ENCODE measurements around the gene DCXR.
A peak's percentile ranks its signal among the peaks of the same experiment; 100 is the strongest.

DCXR gene

DNA sequence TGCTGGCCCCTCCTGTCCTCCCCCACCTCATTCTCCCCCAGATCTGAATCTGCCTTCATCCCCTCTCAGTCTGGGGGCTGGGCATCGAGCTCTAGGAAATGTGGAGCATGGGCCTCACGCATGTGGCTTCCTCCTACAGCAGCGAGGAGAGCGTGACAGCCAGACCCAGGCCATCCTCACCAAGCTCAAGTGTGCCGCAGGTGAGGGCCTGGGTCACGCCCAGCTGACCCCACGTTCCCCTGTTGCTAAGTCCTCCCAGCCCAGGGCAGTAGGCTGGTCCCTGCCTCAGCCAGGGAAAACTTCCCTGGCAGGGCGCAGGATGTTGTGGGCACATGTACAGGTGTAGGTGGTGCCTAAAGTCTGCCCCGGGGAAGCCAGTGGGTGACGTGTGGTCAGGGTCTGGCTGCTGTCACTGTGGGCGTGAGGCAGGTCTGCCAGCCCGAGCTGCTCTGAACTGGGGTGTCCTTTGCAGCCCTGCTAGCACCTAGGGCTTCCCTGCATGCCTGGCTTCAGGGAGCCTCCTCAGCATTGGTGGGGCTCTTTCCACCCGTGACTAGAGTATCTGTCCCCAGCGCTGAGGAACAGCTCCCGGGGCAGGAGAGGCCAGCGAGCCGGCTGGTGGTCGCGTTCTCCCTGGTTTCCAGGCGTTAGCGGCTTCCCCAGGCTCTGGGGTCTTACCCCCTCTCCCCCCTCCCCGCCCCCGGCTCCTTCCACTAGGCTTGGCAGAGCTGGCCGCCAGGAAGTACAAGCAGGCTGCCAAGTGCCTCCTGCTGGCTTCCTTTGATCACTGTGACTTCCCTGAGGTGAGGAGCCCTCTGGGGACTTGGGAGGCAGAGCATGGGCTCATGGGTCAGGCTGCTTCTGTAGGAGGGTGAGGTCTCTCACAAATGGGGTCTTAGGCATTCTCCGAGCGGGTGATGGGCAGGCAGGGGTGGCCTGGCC, 17.8 kb upstream of the DCXR start:
- DNase-seq (ENCODE audit: low read depth in 3 of 3), result no peak

DNA sequence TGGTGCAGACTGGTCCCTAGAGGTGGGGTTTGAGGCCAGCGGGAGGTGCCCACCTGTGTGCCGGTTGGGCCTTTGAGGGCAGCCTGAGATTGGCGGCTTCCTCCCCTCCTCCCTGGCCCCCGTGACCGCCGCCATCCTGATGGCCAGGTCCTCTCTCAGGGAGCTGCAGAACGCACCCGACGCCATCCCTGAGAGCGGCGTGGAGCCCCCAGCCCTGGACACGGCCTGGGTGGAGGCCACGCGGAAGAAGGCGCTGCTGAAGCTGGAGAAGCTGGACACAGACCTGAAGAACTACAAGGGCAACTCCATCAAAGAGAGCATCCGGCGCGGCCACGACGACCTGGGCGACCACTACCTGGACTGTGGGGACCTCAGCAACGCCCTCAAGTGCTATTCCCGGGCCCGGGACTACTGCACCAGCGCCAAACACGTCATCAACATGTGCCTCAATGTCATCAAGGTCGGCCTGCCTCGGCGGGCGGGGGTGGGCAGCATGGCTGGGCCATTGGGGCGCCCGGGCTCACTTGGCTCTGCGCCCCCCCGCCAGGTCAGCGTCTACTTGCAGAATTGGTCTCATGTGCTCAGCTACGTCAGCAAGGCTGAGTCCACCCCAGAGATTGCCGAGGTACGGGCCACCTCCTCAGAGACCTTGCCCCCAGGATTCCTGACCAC, 17.0 kb upstream of the DCXR start:
- no peak for DNase-seq (ENCODE audit: low read depth in 3 of 3)

DNA sequence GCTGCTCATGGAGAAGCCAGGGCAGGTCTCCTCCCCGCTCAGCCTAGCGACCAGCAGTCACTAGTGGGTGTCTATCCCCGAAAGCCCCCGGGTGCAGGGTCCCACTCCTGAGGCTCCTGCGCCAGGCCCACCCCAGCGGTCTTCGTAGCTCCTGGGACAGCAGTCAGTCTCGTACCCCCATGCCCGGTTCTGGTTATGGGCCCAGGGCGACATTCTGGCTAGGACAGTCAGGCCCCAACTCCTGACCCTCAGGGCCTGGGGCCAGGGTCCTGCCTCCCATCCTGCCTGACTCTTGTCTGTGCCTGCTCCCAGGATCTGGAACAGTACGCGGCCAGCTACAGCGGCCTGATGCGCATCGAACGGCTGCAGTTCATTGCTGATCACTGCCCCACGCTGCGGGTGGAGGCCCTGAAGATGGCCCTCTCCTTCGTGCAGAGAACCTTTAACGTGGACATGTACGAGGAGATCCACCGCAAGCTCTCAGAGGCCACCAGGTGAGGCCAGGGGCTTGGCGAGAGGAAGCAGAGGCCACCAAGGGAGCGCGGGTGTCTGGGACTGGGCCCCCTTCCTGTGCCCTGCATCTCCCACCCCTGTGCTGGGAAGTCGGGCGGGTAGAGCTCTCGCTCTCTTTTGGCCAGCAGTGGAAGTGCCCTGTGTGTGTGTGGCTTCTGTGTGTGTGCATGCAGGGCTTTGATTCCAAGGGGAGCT, 16.2 kb upstream of the DCXR start:
- DNase-seq (ENCODE audit: low read depth in 3 of 3), result no peak

DNA sequence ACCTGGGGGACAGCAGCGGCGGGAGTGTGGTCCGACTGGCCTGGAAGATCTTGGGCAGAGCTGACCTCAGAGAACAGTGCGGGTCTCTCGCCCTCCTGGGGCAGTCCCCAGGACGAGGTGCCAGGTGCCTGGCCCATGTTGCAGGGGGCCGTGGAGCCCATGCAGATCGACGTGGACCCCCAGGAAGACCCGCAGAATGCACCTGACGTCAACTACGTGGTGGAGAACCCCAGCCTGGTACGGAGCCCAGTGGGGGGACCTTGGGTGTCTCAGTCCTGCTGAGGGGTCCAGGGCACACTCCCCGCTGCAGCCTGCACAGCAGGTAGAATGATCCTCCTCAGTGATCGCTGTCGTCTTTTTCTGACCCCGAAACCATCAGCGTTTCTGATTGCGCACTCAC, 15.6 kb upstream of the DCXR start:
- DNase-seq (ENCODE audit: low read depth in 3 of 3), result no peak

DNA sequence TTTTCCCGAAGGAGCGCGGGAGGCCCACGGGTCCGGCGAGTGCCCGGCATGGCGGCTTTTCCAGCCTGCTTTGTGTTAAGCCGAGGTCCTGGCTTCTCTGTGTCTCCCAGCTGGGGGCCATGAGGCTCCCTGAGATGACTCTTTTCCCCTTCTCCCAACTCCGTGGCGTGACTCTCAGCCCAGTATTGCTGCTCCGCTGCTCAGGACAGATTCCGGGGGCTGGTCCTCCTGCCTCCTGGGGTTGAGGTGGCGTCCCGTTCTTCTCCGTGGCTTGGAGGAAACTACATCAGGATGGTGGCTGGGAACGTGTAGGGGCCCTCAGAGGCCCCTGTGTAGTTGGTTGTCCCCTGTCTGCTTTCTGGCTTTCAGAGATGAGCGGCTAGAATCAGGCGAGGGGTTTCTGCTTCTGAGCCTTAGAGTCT, 15.2 kb upstream of the DCXR start:
- no peak for DNase-seq (ENCODE audit: low read depth in 3 of 3)

DNA sequence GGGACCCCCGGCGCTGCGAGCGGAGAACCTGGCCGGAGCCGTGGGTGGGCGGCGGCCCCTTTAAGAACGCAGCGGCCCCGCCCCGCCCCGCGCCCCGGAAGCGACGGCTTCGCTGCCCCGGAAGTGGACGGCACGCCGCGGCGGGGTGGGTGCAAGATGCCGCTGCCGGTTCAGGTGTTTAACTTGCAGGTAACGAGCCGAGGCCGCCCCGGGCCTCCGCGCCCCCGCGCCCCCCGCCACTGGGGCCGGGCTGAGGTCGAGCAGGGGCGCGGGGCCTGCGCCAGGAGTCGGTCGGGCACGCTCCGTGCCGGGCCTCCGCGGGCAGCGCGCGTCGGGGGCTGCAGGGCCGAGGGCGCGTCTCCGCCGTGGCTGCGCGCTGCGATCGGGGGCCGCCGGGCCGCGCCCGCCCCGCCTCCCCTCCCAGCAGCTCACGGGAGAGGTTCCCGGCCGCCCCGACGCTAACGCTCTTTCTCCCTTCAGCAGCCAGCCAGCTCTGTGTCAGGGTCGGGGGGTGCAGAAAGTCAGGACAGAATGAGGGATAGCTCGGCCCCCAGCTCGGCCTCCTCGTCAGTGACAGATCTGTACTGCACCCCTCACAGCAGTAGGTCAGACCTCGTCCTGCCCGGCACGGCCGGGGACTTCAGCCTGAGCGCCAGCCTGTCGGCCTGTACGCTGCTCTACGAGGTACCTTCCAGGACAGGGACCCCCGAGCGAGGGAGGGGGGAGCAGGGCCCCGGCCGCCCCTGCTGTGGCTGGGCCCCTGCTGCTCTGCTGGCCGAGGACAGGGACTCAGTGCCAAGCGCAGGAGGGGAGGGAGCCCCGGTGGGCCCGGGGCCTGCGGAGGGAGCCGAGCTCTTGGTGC, 14.5 kb upstream of the DCXR start, which contains the start of the genes GPS1 and RFNG:
GPS1 (plus strand) TSS at position 123 of the 862 bp plus-strand sequence; CDS start at position 157, 34 bp downstream.
RFNG (minus strand) TSS at position 36 of the 862 bp plus-strand sequence. CDS start 45 bp downstream, outside the sequence.
- peak; percentile 58 to 82 (median 66) for DNase-seq (ENCODE audit: low read depth in 3 of 3)

DNA sequence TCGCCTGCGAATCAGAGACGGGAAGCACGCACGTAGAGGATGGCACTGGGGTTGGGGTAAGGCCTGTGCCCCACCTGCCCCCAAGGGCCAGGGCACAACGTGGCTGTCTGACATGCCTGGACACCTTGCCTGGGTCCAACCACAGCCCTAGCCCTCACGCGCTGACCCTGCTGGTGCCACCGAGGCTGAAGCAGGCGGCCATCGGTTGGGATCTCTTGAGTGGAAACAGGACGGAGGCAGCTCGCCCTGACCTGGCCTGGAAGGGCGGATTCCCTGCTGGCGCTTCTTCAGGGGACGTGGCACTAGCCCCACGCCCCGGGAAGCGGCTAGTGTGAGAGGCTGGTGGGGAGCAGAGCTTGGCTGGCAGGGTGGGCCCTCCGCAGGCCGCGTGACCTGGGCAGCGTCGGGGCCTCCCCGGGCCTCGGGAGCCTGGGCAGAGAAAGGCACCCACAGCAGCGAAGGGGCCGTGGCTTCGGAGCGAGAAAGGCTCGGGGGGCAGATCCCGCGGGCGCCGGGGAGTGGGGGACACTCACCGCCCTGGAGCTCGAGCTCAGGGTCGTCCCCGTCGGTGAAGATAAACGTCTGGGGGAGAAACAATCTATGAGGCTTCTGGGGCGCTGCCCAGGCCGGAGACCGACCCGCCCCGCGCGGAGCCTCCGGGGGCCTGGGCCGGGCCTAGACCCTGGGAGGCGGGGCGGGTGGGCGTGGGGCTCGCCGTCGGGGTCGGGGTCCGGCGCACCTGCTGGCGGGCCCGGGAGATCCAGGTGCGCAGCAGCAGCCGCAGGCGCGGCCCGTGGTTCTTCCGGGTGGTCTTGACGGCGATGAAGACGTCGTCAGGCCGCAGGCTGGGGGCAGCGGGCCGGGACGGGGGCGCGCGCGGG, 13.5 kb upstream of the DCXR start:
- DNase-seq (ENCODE audit: low read depth in 3 of 3), result no peak

DNA sequence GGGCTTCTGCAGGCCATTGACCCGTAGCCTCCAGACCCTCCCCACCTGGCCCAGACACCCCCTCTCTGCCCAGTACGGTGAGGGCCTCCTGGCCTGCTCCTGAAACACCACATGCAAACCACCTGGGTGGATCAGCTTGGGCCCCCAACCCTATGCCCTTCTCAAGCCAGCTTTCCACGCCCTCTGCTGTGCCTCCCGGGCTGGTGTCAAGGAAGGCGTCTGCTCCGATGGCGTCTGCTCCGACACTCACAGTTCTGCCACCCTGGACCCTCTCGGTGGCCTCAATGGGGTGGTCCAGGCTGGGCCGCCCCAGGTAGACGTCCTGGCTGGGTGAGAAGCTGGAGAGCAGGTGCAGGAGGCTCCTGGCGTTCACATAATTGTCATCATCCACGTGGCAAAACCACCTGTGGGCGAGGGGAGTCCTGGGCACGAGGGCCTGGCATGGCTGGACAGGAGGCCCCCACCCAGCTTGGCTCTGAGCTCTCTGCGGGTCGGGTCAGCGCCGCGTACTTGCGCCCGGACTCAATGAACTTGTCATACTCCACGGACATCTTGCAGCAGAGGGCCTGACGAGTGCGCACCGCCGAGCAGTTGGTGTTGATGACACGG, 12.8 kb upstream of the DCXR start:
- DNase-seq (ENCODE audit: low read depth in 3 of 3), result no peak

DNA sequence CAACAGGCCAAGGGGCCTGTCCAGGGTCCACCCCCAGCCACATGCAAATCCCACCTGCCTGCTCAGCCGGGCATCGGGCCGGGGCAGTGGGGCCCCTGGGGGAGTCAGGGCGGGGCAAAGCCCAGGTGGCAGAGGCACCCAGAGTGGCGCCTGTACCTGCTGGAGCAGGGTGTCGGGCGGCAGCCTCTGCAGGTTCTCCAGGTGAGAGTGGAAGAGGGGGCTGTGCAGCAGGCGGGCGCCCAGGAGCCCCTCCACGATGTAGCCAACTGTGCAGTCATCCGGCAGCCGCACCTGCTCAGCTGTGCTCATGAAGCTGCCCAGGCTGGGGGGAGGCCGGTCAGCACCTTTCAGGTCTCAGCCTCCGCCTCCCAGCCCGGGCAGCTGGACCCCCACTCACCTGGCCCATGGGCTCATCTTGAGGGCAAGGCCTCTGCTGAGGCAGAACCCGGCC, 12.0 kb upstream of the DCXR start:
- no peak for DNase-seq (ENCODE audit: low read depth in 3 of 3)

DNA sequence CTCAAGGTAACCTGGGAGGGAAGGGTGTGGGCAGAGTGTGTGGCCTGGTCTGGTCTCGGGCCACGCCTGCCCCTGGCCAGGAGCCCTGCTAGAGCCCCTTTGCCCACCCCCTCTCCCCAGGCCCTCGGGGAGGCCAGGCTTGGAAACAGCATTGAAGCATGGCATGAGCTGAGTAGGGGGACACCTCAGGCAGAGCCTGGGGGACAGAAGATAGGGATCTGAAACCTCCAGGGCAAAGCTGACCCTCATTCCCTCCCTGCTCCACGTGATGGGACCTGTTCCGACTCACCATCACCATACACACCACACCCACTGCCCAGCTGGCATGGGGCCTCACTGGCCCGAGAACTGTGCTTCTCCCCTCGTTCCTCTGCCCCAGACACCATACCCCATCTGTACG, 11.6 kb upstream of the DCXR start:
- no peak for DNase-seq (ENCODE audit: low read depth in 3 of 3)

DNA sequence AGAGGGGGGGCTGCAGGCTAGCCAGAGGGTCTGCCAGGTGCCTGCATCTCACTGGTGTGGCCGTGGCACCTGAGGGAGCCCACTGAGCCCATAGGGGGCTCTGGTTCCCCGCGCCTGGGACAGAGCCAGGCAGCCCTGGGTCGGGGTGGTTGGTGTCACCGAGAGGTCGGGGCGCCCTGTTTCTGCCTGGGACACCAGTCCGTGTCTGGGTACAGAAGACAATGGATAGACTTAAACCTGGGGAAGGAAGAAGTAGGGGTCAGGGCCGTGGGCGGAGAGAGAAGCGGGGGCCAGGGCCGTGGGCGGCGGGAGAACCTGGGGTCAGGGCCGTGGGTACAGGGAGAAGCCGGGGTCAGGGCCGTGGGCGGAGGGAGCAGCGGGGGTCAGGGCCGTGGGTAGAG, 11.1 kb upstream of the DCXR start:
- no peak for DNase-seq (ENCODE audit: low read depth in 3 of 3)

DNA sequence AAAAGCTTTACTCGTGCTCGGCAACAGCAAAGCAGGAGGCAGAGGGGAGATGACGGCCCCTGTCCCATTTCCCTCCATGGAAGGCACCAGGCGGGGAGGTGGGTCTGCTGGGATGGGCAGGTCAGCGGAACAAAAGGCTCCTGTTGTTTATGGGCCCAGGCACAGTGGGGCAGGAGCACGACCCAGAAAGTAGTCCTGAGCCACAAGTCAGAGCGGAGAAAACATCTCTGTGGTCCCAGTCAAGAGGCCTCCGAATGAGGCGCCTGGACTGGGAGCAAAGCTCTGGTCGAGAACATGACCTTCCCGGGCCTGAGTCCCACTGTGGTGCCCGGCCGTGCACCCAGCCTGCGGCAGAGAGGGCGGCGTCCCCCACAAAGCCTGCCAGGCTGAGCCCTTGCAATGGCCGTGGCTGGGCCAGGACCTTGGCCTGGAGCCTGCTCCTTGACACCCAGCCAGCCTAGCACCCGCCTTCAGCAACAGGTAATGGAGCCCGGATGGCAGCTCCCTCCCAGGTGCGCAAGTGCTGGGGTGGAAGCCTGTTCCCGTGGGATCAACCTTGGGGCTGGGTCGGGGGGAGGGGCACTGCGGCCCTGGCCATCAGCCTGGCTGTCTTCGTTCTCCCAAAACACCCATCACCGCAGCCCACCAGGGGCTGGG, 10.5 kb upstream of the DCXR start:
- no peak for DNase-seq (ENCODE audit: low read depth in 3 of 3)

DNA sequence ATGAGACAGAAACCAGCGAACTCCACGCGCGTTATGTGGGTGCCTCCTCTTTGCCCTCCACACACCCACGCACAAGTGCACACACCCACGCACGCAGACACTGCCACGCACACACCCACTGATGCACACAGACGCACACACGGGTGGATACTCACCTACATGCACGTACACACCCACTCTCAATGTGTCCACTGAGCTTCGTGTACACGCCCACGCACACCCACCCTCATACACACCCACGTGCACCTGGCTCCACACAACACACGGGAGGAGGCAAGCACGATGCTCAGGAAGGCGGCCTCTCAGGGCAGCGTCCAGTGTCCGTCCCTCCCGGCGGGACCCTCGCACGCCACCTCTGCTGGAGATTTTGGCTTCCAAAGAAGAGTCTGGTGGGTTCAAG, 9.9 kb upstream of the DCXR start:
- DNase-seq (ENCODE audit: low read depth in 3 of 3), result no peak

DNA sequence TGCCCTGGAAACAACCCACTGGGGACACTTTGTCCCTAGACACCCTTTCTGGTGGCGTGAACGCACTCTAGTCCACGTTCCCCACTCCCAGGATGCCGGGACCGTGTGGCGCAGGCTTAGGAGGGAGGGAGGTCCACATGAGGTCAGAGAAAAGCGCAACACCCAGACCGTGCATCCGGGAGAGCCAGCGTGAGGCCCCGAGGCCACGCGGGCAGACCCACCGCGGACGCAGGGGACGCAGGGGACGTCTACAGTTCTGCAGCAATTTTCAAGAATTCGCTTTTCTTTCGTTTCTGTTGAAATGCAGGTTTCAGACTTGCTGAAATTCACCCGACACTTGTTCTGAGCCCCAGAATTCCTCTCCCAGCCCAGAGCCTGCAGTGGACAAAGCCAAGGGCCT, 9.4 kb upstream of the DCXR start:
- DNase-seq (ENCODE audit: low read depth in 3 of 3), result no peak

DNA sequence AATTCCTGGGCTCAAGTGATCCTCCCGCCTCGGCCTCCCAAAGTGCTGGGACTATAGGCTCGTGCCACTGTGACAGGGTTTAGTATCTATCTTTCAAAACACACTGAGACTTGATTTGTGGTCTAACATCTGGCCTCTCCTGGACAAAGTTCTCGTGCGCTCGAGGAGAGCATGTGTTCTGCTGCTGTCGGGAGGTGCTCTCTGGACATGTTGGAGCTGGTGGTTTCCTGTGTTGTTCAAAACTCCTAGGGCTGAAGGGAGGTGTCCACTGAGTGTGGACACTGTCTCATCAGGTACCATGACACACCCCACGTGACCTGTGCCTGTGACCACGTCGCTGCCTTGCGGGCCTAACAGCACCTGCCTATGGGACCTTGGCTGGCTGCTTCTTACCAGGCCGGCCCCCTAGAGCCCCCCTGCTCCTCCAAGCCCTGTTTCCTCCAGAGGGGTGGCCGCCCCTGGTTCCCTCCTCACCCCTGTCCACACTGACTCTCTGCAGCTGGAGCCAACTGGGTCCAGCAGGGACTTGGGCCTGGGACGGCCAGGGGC, 8.5 kb upstream of the DCXR start:
- no peak for DNase-seq (ENCODE audit: low read depth in 3 of 3)

DNA sequence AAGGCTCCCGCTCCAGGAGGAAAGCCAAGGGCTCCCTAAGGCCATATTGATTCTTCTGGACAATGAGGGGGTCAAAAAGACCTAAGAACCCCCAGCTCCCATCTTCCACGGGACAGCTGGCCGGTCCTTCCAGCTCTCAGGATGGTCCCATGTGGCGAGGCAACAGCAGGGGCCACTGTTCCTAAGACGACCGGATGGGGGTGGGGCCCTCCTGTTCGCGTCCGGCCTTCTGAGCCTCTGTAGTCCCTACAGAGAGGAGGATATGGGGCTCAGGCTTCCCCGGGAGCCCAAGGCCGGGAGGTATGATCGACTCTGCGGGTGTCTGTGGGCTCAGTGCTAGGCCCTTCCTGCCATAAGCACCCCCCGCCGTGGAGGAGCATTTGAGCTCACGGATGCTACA, 6.0 kb upstream of the DCXR start:
- no peak for DNase-seq (ENCODE audit: low read depth in 3 of 3)

DNA sequence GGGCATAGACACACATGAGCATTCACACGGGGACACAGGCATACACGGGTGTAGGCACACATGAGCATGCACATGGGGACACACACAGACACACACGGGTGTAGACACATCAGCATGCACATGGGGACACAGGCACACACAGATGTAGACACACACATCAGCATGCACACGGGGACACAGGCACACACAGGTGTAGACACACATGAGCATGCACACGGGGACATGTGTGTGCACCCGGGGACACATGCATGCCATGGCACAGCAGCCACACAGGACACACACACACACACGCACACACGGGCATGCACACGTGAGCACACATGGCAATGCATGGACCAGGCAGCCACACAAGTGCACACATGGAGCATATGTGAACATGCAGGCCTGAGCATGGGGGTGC, 5.2 kb upstream of the DCXR start:
- no peak for DNase-seq (ENCODE audit: low read depth in 3 of 3)

DNA sequence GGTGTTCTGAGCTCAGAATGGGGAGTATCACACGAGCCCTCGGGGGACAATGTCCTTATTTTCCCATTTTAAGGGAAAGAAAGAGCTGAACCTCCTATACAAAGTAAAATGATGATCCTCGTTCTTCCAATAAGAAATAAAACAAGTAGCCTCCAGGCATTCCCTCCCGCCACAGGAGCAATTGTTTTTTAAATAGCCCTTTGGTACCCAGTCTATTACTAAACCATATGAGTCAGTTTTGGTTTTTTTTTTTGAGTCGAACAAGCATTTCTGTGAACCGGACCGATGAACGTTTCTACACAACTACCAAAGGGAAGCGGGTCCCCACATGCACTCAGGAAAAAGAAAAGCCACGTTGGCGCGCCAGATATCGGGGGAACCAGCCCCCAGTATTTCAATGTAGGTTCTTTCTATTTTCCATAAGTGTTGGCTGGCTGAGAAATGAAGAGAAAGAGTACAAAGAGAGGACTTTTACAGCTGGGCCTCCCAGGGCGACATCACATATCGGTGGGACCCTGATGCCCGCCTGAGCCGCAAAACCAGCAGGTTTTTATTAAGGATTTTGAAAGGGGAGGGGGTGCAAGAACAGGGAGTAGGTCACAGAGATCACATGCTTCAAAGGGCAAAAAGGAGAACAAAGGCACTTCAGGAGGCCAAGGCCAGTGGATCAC, 3.8 kb upstream of the DCXR start:
- DNase-seq (ENCODE audit: low read depth in 3 of 3), result no peak

All from stimulated activated CD4-positive, alpha-beta T cell treated with anti-CD3 and anti-CD28 coated beads, TNF-alpha, amount 100 ng/mL, for 48 hours (primary cell).